B cell (primary cell): ENCODE results near the gene CHMP5. TPM values are rescaled to one million over a fixed set of nuclear protein-coding genes. Genes with fewer than 3 reads are reported as not detected.
A peak's percentile ranks its signal among the peaks of the same experiment; 100 is the strongest.

ENCODE experiments used
- ATAC-seq: fragments of 200-7000 bp; cut with Tn5 transposase; one replicate; pipeline ENCODE4 v1.10.0; 2021; ENCODE audit warnings: low read depth, mild to moderate bottlenecking, moderate number of reproducible peaks, moderate library complexity
- CTCF ChIA-PET: fragments of 350-600 bp; sonication (Branson Sonifier 250); formaldehyde crosslinking; loops from one replicate; lab custom pipeline; 2021; ENCODE audit warnings: antibody characterized with exemption, inconsistent platforms; lab: Charles Lee
- POLR2A ChIA-PET: fragments of 350-600 bp; sonication (Branson Sonifier 250); formaldehyde crosslinking; loops from one replicate; lab custom pipeline; 2021; ENCODE audit warnings: antibody characterized with exemption; lab: Charles Lee
- DNase-seq: peaks from one replicate; pipeline ENCODE4 v3.0.0; 2013
- H2AFZ ChIP-seq: 2 replicates; pipeline ENCODE4 v1.6.1; 2012; ENCODE audit warnings: mild to moderate bottlenecking, low read depth, low read length; ENCODE audit not compliant: insufficient read depth, poor library complexity, severe bottlenecking
- H3K27ac ChIP-seq, 2 donors: 1 replicate in 1 of 2; 2 replicates in 1 of 2; pipeline ENCODE4 v1.5.1; 2012 to 2013; ENCODE audit warnings: low read length in 2 of 2, mild to moderate bottlenecking in 2 of 2, moderate library complexity in 1 of 2
- H3K27me3 ChIP-seq, 4 experiments: fragments of 200-600 bp in 1 of 4; sonication (generic) in 1 of 4; replicated peaks in 1 of 4; 1 replicate in 2 of 4; 2 replicates in 2 of 4; pipeline versions ENCODE4 v1.6.1 to v1.7.0; 2013 to 2016; ENCODE audit warnings: low read length in 3 of 4, mild to moderate bottlenecking in 2 of 4, mixed read lengths in 1 of 4, moderate library complexity in 1 of 4; ENCODE audit not compliant: insufficient read depth in 4 of 4, control insufficient read depth in 3 of 4; ENCODE audit errors: control extremely low read depth in 1 of 4
- H3K36me3 ChIP-seq, 2 experiments: replicated peaks in 1 of 2; 1 replicate in 1 of 2; 2 replicates in 1 of 2; pipeline versions ENCODE4 v1.6.1 to v1.7.1; 2013; ENCODE audit warnings: low read length in 1 of 2; ENCODE audit not compliant: insufficient read depth in 2 of 2, control insufficient read depth in 1 of 2; ENCODE audit errors: control extremely low read depth in 1 of 2, extremely low read depth in 1 of 2
- H3K4me1 ChIP-seq, 2 donors: fragments of 200-600 bp in 1 of 2; sonication (generic) in 1 of 2; 1 replicate in 1 of 2; 2 replicates in 1 of 2; pipeline versions ENCODE4 v1.5.1 to v1.6.1; 2013 to 2017; ENCODE audit warnings: low read length in 2 of 2; ENCODE audit not compliant: control insufficient read depth in 2 of 2, insufficient read depth in 2 of 2
- H3K4me2 ChIP-seq: replicated peaks from 2 replicates; pipeline ENCODE3; 2012; ENCODE audit warnings: mild to moderate bottlenecking, low read depth, low read length; ENCODE audit not compliant: poor library complexity, severe bottlenecking
- H3K4me3 ChIP-seq, 5 experiments: fragments of 200-600 bp in 1 of 5; sonication (generic) in 1 of 5; 1 replicate in 3 of 5; 2 replicates in 2 of 5; pipeline versions ENCODE4 v1.5.1 to v1.7.0; 2011 to 2016; ENCODE audit warnings: low read length in 4 of 5, mild to moderate bottlenecking in 4 of 5, low read depth in 2 of 5, control low read depth in 1 of 5, moderate library complexity in 1 of 5; ENCODE audit not compliant: insufficient read depth in 1 of 5; ENCODE audit errors: control extremely low read depth in 1 of 5, extremely low read depth in 1 of 5
- H3K79me2 ChIP-seq: fragments of 200-600 bp; sonication (generic); one replicate; pipeline ENCODE4 v1.6.0; 2016; ENCODE audit warnings: low read length; ENCODE audit not compliant: control insufficient read depth, insufficient read depth
- H3K9ac ChIP-seq: fragments of 200-600 bp; sonication (generic); 2 replicates; pipeline ENCODE4 v1.6.1; 2017; ENCODE audit warnings: mild to moderate bottlenecking, low read length, moderate library complexity
- H3K9me3 ChIP-seq, 3 donors: one replicate each; pipeline versions ENCODE4 v1.6.1 to v1.7.1; 2013; ENCODE audit warnings: low read length in 2 of 3; ENCODE audit not compliant: control insufficient read depth in 2 of 3, insufficient read depth in 1 of 3; ENCODE audit errors: control extremely low read depth in 1 of 3
- H4K20me1 ChIP-seq: 2 replicates; pipeline ENCODE4 v1.6.0; 2012; ENCODE audit warnings: mild to moderate bottlenecking, low read length; ENCODE audit not compliant: insufficient read depth, control insufficient read depth, poor library complexity, severe bottlenecking
- H3K27ac Mint-ChIP-seq: one replicate; pipeline ENCODE4 v1.8.0; 2021; ENCODE audit warnings: mixed read lengths
- H3K27me3 Mint-ChIP-seq: one replicate; pipeline ENCODE4 v1.8.0; 2021; ENCODE audit warnings: mixed read lengths
- H3K4me1 Mint-ChIP-seq: one replicate; pipeline ENCODE4 v1.8.0; 2021; ENCODE audit warnings: mixed read lengths
- H3K4me3 Mint-ChIP-seq: one replicate; pipeline ENCODE4 v1.8.0; 2021; ENCODE audit warnings: mixed read lengths
- H3K9me3 Mint-ChIP-seq: one replicate; pipeline ENCODE4 v1.8.0; 2022; ENCODE audit warnings: mixed read lengths; ENCODE audit not compliant: insufficient read depth
- CTCF ChIP-seq: fragments of 200-600 bp; IDR thresholded peaks from one replicate; pipeline ENCODE4 v1.8.0; 2022; ENCODE audit warnings: antibody characterized with exemption, mild to moderate bottlenecking
- EZH2 ChIP-seq: IDR thresholded peaks from 2 replicates; pipeline ENCODE4 v1.6.1; 2012; ENCODE audit warnings: borderline replicate concordance, low read depth, mild to moderate bottlenecking, moderate library complexity, low read length; ENCODE audit not compliant: insufficient read depth, poor library complexity, severe bottlenecking
- WGBS: methylation state at CpG from one replicate; pipeline ENCODE4 v1.1.5; 2013; ENCODE audit warnings: missing lambda C conversion rate; ENCODE audit not compliant: insufficient coverage; 5-methylcytosine and 5-hydroxymethylcytosine counted together
- intact Hi-C: fragments of 100-400 bp; cut with micrococcal nuclease; formaldehyde crosslinking; loops from one replicate; pipeline ENCODE4 v1.10.0; 2022
- polyA plus RNA-seq: library from polyadenylated mRNA; depleted of rRNA; stranded (reverse); fragments of >200 nt; gene quantifications from 2 replicates; pipeline ENCODE4 v1.2.3, GENCODE V29; 2012
- total RNA-seq, 2 donors: library from RNA; stranded (reverse); fragments of 120-200 nt in 1 of 2; gene quantifications; 1 replicate in 1 of 2; 2 replicates in 1 of 2; pipeline versions ENCODE4 v1.2.3 to v1.2.4, GENCODE V29; 2013 to 2022

CHMP5 gene
- total and polyA plus RNA-seq, 2 donors (not counting 1 experiment from before 2014, with no cell fraction given): 15.3 to 28.2 TPM

GRCh38 chr9:33291031-33291397 lies 26.2 kb downstream of the CHMP5 start:
- H3K27me3 Mint-ChIP-seq: no peaks in the 10 kb centered on the region
- no peaks in the 10 kb centered on the region for H3K27me3 ChIP-seq
- ATAC-seq (no peak), DNase-seq (no peak)
- H3K9ac ChIP-seq: peak overlapping the region; percentile 91
- H3K4me3 Mint-ChIP-seq: peak overlapping the region; percentile 99
- H3K79me2 ChIP-seq: peaks cover 55% of the 10 kb centered on the region
- H3K36me3 ChIP-seq: peaks cover 3 to 34% of the 10 kb centered on the region in 2 experiments
- WGBS: 0% methylated on average over 3 of the region's 7 CpGs
- peak overlapping the region; percentile 82 for H3K4me2 ChIP-seq
- peaks cover 67% of the 10 kb centered on the region for H3K4me1 Mint-ChIP-seq
- CTCF ChIA-PET: interaction anchor here (1.1 to 1.4 kb wide), 4 partner anchors 148 to 183 kb away, joined by 3 to 4 read pairs (median 3); partner anchors contain the start of genes AQP3 and NOL6
- H3K27ac Mint-ChIP-seq: peak overlapping the region; percentile 100
- H3K4me1 ChIP-seq: peaks cover 49 to 64% of the 10 kb centered on the region in 2 donors
- H3K9me3 ChIP-seq: no peaks in the 10 kb centered on the region
- intact Hi-C loops: loop anchor here (10.0 kb wide), 4 partner anchors 126 to 736 kb away; partner anchors contain the start of genes B4GALT1, SMIM27, SMU1 and TOPORS
- H2AFZ ChIP-seq: peak overlapping the region; percentile 75
- H4K20me1 ChIP-seq: no peaks in the 10 kb centered on the region
- H3K9me3 Mint-ChIP-seq: no peaks in the 10 kb centered on the region
- no peak for TF ChIP-seq EZH2
- TF ChIP-seq CTCF: no peak
- H3K27ac ChIP-seq: peak overlapping the region; percentile 99 to 100
- POLR2A ChIA-PET: interaction anchor here (1.3 to 1.6 kb wide), 3 partner anchors 13 to 289 kb away, joined by 4 to 10 read pairs (median 5); partner anchors contain the start of genes APTX, BAG1 and CHMP5
- H3K4me3 ChIP-seq: peak overlapping the region; percentile 31 to 98 (median 84)

DNA sequence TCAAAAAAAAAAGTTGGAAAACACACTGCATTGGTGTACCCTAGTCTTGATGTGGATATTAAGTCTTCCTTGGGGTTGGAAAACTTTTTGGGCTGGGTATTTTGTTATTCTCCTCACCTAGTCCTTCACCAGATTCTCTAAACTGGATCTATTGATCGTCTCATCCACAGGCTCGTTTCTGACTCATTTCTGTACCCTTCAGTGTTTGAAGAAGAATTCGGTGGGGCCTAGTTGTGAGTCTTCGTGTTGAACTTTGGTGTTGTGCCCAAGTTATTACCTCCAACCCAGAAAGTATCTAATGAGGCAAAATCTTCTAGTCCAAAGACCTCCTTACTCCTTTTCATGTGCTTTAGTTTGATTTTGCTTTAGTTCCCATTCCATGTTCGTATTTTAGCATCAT lies 27.1 kb downstream of the CHMP5 start:
- POLR2A ChIA-PET: no interaction called here

More for the DNA sequence above, 27.1 kb downstream of the CHMP5 start:
- peaks cover 3 to 38% of the 10 kb centered on the region in 2 experiments for H3K36me3 ChIP-seq
- H3K9ac ChIP-seq: no peak overlapping the region
- TF ChIP-seq CTCF (no peak), EZH2 (no peak)
- intact Hi-C loops: loop anchor here (10.0 kb wide), 4 partner anchors 127 to 737 kb away; partner anchors contain the start of genes B4GALT1, SMIM27, SMU1 and TOPORS
- H2AFZ ChIP-seq: no peak overlapping the region
- H4K20me1 ChIP-seq: no peaks in the 10 kb centered on the region
- Mint-ChIP-seq H3K27me3 (no peaks in the 10 kb centered on the region), H3K27ac (peak overlapping the region; percentile 78), H3K4me3 (peak overlapping the region; percentile 99), H3K9me3 (no peaks in the 10 kb centered on the region), H3K4me1 (peaks cover 72% of the 10 kb centered on the region)
- ATAC-seq: no peak
- 100% methylated on average over 1 of the region's 5 CpGs for WGBS
- no peaks in the 10 kb centered on the region for H3K9me3 ChIP-seq
- peaks cover 55 to 69% of the 10 kb centered on the region in 2 donors for H3K4me1 ChIP-seq
- peaks cover 61% of the 10 kb centered on the region for H3K79me2 ChIP-seq
- H3K27me3 ChIP-seq: no peaks in the 10 kb centered on the region
- CTCF ChIA-PET: no interaction called here
- peak overlapping the region in 1 of 2 donors; percentile 99 for H3K27ac ChIP-seq
- no peak overlapping the region for H3K4me3 ChIP-seq
- no peak for DNase-seq
- peak overlapping the region; percentile 37 for H3K4me2 ChIP-seq
